SW 1271 (cell line): ENCODE data around the gene CTBP1.
"Not testable (repeated sequence)": the region's sequence is repeated elsewhere in the genome, so short reads cannot be mapped to it uniquely, and the experiment has no call there.

Source experiments
- DNase-seq, 2 experiments: peaks; one replicate each; lab custom pipeline; 2025; lab: John Stamatoyannopoulos, UW

CTBP1 gene

GRCh38 chr4:1248245-1249147 is at the start of gene CTBP1:
Gene CTBP1 (minus strand): TSS chr4:1249130. CDS start chr4:1241331, 7,799 bp downstream.
- peak; percentile 32 to 78 for DNase-seq

GRCh38 chr4:1298461-1298860 is 49.5 kb upstream of the CTBP1 start:
- DNase-seq, result no peak

- DNase-seq, result no peak
Measured at GRCh38 chr4:1297456-1298325, 48.8 kb upstream of the CTBP1 start.

GRCh38 chr4:1297023-1297395 is 48.1 kb upstream of the CTBP1 start:
- no peak for DNase-seq

GRCh38 chr4:1296324-1297022 is 47.5 kb upstream of the CTBP1 start:
- DNase-seq, result no peak

GRCh38 chr4:1295405-1296055 is 46.6 kb upstream of the CTBP1 start:
- DNase-seq, result no peak

GRCh38 chr4:1294891-1295290 is 46.0 kb upstream of the CTBP1 start:
- DNase-seq, result no peak

GRCh38 chr4:1294424-1294823 is 45.5 kb upstream of the CTBP1 start:
- DNase-seq, result no peak

GRCh38 chr4:1293991-1294390 is 45.1 kb upstream of the CTBP1 start:
- DNase-seq, result no peak

- DNase-seq, result no peak
Measured at GRCh38 chr4:1293531-1293941, 44.6 kb upstream of the CTBP1 start.

GRCh38 chr4:1292703-1293011 is 43.7 kb upstream of the CTBP1 start:
- DNase-seq, result not testable (repeated sequence)

- no peak for DNase-seq
Measured at GRCh38 chr4:1291996-1292702, 43.2 kb upstream of the CTBP1 start.

- DNase-seq, result no peak
Measured at GRCh38 chr4:1291091-1291490, 42.2 kb upstream of the CTBP1 start.

- DNase-seq, result no peak
Measured at GRCh38 chr4:1290165-1290977, 41.4 kb upstream of the CTBP1 start.

GRCh38 chr4:1289207-1290164 is 40.6 kb upstream of the CTBP1 start, which contains the start of gene MAEA:
Gene MAEA (plus strand): TSS chr4:1289891. CDS start chr4:1289914, 23 bp downstream.
- DNase-seq, result peak; percentile 84 to 95

- no peak for DNase-seq
Measured at GRCh38 chr4:1288786-1289185, 39.9 kb upstream of the CTBP1 start.

- DNase-seq, result no peak
Measured at GRCh38 chr4:1285790-1286553, 37.0 kb upstream of the CTBP1 start.

GRCh38 chr4:1285151-1285789 is 36.3 kb upstream of the CTBP1 start:
- DNase-seq, result no peak
